HUDEP-2 (cell line): Measurements from ENCODE around the gene HMGN4.
A peak's percentile ranks its signal among the peaks of the same experiment; 100 is the strongest.

Source experiments
- DNase-seq, 76 experiments: peaks; one replicate each; lab custom pipeline; 2025; ENCODE audit not compliant: unreplicated experiment in 76 of 76; lab: John Stamatoyannopoulos, UW

HMGN4 gene

DNA sequence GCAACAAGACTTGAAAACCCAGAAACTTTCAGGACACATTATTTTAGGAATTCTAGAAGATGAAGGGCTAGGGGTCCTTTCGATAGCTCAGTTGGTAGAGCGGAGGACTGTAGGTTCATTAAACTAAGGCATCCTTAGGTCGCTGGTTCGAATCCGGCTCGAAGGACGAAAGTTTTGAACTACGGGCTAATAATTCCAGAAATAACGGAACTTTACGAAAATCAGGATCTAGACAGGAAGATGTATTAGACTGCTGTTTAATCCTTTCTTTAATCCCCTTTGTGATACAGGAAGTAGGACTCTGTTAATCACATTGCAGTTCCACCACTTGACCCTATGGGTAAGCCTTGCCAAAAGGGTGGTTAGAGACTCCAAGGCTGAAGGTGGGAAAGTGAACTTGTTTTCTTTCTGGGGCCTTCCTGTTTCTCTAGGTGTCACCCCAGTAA lies 37.4 kb downstream of the HMGN4 start:
- peak in 31 of 76 experiments; percentile 18 to 90 (median 53) for DNase-seq

DNA sequence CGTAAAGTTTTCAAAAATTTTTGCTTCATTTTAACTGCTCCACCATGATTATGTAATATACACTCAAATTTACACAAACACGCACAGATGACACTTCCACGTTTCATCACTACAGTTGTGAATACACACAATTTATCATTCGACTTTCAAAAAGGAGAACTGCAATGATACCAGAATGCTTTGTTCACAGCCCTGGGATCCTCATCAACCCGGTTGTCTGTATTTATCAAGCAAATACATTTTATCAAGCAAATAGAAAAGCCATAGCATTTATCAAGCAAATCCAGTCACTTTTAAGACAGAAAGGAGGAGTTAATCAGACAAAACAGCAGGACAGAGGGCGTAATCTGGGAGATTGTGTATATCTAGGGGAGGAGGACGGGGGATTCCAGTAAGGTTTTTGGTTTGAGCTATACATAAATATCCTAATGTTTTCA lies 38.3 kb downstream of the HMGN4 start:
- DNase-seq, result peak in 34 of 76 experiments; percentile 22 to 81 (median 54)

DNA sequence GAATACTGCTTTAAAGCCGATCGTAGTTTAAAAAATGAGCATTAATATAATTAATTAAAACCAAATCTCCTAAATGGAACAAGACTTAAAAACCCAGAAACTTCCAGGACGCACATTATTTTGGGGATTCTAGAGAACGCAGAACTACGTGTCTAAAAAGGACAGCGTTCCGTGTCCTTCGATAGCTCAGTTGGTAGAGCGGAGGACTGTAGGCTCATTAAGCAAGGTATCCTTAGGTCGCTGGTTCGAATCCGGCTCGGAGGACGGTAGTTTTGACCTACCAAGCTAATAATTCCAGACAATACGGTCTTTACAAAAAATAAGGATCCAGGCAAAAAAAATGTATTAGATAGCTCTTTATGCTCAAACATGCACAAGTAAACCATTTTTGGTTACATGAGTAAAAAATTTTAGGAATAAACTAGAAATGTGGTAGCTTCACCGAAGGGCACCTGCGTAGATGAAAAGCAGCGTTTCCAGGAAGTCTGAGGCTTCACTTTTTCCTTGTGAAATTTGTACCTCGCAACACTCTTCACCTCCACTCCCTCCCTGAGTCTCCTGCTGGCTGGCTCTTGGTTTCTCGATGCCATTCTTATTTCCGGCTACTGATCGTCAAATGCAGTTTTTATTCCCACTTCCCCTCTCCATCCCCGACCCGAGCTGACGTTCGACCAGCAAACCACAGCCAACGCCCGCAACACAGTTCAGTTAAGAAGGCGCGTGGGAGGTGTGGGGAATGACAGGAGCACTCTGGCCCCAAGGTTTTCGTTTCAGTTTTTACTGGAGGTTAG lies 39.0 kb downstream of the HMGN4 start:
- peak in 72 of 76 experiments; percentile 41 to 95 (median 78) for DNase-seq

DNA sequence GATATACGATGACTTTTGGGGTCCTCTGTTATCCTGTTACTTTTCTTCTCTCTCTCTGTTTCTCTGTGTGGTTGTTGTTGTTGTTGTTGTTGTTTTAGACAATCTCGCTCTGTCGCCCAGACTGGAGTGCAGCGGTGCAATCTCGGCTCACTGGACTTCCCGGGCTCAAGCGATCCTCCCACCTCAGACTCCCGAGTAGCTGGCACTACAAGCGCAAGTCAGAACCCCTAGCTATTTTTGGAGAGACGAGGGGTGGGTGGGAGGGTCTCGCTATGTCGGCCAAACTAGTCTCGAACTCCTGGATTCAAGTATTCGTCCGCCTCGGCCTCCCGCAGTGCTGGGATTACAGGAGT lies 39.5 kb downstream of the HMGN4 start:
- DNase-seq, result no peak

DNA sequence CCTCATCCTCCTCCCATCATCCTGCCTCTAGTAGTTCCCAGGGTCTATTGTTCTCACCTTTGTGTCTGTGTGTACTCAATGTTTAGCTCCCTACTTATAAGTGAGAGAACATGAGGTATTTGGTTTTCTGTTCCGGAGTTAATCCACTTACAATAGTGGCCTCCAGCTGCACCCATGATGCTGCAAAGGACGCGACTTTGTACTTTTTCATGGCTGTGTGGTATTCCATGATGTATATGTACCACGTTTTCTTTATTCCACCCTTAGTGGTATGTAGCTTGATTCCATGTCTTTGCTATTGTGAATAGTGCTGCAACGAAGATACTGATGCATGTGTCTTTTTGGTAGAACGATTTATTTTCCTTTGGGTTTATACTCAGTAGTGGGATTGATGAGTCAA lies 40.1 kb downstream of the HMGN4 start:
- no peak for DNase-seq

DNA sequence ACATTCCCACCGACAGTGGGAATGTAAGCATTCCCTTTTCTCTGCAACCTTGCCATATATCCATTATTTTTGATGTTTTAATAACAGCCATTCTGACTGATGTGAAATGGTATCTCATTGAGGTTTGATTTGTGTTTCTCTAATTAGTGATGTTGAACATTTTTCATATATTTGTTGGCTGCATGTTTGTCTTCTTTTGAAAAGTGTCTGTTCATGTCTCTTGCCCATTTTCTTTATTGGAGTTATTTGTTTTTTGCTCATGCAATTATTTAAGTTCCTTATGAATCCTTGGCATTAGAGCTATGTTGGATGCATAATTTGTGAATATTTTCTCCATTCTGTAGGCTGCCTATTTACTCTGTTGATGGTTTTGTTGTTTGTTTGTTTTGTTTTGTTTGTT lies 40.6 kb downstream of the HMGN4 start:
- DNase-seq, result no peak

DNA sequence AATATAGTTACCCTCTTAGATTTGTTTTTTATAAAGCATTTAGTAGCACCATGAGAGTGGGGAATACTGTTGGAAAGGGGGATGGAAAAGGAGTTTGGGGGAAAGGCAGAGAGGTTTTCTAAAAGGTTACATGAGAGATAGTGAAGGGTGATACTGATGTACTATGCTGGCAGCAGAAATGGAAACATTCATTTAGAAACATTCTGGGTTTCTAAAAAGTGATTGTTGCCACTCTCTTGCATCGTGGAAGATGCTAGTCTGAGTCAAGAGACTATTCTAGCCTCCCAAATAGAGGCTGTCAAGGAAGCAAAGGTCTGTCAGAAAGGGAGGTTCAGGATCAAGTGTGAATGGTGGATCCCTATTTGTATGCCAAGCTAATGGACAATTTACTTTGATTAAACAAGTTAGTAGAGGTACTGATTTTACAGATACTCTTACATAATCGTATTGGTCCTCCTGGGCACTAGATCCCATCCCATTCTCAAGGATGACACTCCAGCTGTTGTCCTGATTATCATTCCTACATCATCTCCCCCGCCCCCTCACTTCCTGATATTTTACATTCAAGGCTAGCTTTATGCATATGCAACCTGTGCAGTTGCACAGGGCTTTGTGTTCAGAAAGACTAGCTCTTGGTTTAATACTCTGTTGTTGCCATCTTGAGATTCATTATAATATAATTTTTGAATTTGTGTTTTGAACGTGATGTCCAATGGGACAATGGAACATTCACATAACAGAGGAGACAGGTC lies 43.2 kb downstream of the HMGN4 start:
- no peak for DNase-seq

DNA sequence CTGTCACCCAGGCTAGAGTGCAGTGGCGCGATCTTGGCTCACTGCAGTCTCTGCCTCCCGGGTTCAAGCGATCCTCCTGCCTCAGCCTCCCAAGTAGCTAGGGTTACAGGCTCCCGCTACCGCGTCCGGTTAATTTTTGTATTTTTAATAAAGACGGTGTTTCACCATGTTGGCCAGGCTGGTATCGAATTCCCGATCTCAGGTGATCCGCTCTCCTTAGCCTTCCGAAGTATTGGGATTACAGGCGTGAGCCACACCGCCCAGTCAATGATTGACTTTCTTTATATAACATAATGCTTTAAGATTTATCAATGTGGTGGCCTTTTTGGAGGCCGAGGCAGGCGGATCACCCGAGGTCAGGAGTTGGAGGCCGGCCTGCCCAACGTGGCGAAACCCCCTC lies 50.8 kb downstream of the HMGN4 start:
- no peak for DNase-seq

DNA sequence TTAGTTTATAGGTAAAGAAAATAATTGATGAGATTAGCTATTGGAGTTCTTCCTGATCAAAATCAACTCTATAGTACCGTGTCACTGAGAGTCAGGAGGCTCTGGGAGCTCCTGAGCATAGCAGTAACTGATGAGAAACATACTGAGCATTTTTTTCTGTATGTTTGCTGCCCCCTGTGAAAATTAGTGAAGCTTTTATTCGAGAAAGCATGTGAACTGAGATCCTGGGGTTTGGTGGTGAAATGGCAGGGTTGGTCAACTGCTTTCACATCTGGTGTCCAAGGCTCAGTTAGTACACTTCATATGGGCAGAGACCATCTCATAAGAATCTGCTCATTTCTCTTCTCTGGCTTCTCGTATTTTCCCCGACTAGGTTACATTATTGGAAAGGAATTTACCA lies 54.5 kb downstream of the HMGN4 start:
- DNase-seq, result peak in 21 of 76 experiments; percentile 6 to 52 (median 29)

DNA sequence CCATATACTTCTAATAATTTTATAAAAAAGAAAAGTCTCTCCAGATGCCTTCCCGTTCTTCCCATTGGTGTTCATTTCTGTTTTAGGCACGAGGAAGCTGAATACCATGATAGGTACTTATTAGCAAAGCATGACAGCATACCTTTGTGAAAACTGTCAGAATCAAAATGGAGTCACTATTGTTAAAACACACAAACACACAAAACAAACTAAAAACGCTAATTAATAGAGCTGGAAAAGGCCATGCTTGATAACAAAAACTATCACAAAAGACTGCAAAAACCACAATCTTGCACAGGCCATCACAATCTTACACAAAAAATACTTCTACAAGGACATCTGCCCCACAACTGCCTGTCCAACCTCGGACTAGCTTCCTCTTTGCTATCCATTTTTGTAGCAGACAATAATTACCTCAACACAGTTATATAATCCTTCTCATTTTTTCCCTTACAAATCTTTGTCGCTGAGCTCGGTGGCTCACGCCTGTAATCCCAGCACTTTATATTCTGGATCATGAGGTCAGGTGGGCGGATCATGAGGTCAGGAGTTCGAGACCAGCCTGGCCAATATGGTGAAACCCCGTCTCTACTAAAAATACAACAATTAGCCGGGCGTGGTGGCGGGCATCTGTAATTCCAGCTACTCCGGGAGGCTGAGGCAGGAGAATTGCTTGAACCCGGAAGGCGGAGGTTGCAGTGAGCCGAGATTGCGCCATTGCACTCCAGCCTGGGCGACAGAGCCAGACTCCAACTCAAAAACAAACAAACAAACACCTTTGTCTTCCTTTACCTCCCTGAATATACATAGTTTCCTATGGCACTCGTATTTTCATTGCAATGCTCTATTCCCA lies 55.3 kb downstream of the HMGN4 start:
- DNase-seq, result no peak

DNA sequence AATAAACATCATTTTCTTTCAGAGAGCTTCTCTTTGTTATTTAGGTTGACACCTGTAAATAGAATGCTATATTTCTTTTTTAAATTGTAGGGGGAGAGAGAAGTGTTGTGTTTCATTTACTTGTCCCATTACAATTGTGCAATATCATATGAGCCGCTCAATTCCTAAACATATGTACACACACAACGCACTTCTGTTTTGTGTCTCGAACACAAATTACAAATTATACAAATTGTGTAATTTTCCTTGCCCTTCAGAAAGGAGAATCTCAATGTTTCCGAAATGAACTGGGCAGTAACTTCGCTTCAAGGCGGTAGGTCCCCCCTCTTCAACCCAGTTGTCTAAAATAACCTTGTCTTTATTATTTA lies 55.9 kb downstream of the HMGN4 start:
- DNase-seq, result no peak

DNA sequence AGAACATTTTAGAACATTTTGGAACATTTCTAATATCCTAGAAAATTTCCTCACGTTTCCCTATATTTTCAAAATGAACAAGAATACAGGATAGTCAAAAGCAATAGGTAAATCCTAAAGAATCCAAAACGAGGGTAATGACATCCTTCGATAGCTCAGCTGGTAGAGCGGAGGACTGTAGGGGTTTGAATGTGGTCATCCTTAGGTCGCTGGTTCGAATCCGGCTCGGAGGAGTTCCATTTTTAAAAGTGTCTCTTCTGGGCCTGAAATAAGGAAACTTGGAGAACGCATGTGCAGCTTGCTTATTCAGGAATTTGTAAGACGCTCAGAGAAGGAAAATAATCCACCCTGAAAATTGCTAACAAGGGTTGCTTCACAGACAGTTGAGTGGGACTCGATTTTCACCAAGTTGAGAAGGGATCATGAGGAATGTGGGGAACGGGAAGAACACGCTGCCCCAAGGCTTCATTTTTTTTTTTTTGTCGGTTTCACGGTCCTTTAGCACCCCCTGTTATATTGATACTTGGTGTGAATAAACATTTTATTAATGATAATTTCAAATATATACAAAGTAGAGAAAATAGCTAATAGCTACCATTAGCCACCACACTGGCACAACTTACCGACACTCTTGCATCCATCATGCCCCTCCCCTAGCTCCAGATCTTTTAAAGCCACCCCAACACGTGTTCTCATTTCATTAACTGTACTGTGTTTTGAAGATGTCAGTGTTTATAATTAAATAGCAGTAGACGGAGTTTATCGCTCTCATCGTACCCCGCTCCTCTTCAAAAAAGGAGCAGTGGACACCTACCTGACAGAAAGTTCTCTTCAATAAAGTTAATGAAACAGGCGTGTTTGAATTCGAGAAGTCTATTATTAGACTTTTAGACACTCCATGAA lies 56.8 kb downstream of the HMGN4 start:
- DNase-seq, result peak in 71 of 76 experiments; percentile 27 to 96 (median 72)

DNA sequence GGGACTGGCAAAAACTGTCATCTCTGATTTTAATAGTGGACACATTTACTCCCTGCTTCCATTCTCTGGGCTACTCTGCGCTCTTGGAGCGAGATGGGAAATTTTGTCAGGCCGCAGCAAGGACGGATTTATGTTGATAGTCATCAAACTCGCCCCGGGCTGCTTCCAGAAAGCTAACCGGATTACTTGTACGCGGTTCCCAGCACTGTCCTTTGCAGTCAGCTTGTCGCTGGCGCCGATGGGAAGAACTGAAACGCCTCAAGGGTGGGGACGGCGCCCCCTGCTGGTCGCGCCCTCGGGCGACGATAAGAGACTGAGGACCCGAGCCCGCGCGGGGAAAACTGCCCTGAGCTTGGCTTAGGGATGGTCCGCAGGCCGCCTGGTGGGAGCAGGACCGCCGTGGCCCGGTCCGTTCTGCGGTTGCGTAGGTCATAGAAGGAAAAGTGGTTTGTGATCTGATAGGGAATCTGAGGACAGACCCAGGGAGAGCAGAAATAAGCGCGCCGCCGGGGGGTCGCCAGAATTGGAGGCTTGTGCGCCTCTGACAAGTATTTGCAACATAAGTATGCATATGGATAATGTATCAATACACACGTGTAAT lies 57.6 kb downstream of the HMGN4 start:
- DNase-seq, result peak in 73 of 76 experiments; percentile 76 to 97 (median 91)
